Left lung (tissue), 10 donors: ENCODE data around the gene ZBED6. TPM values are rescaled to one million over a fixed set of nuclear protein-coding genes. Genes with fewer than 3 reads are reported as not detected.
A peak's percentile ranks its signal among the peaks of the same experiment; 100 is the strongest.

Experiments used
- ATAC-seq: fragments of 200-7000 bp; cut with Tn5 transposase; one replicate; pipeline ENCODE4 v1.9.1; 2020; ENCODE audit warnings: moderate library complexity
- DNase-seq, 4 donors: peaks; one replicate each; pipeline ENCODE4 v3.0.0-alpha.2; 2013 to 2020
- H3K27ac ChIP-seq, 2 donors: fragments of 200-600 bp; sonication (generic) in 1 of 2; one replicate each; pipeline versions ENCODE4 v1.5.0 to v1.8.0; 2020 to 2021
- H3K27me3 ChIP-seq, 2 donors: fragments of 200-600 bp; sonication (generic) in 1 of 2; one replicate each; pipeline versions ENCODE4 v1.5.0 to v1.8.0; 2020 to 2021
- H3K36me3 ChIP-seq, 2 donors: fragments of 200-600 bp; sonication (generic) in 1 of 2; one replicate each; pipeline versions ENCODE4 v1.5.0 to v1.8.0; 2020 to 2021
- H3K4me1 ChIP-seq, 2 donors: fragments of 200-600 bp; one replicate each; pipeline ENCODE4 v1.8.0; 2021
- H3K4me3 ChIP-seq, 2 donors: fragments of 200-600 bp; sonication (generic) in 1 of 2; one replicate each; pipeline versions ENCODE4 v1.5.0 to v1.8.0; 2020 to 2021; ENCODE audit warnings: mild to moderate bottlenecking in 1 of 2
- H3K9me3 ChIP-seq, 2 donors: fragments of 200-600 bp; sonication (generic) in 1 of 2; one replicate each; pipeline versions ENCODE4 v1.5.0 to v1.8.0; 2020 to 2021
- CTCF ChIP-seq, 2 donors: fragments of 200-600 bp; sonication (generic) in 1 of 2; IDR thresholded peaks; one replicate each; pipeline versions ENCODE4 v1.5.0 to v1.8.0; 2021; ENCODE audit warnings: antibody characterized with exemption in 2 of 2
- intact Hi-C, 2 donors: fragments of 100-400 bp; cut with DNase I; formaldehyde crosslinking; loops; one replicate each; pipeline versions ENCODE4 v1.11.2 to v1.14.2; 2022
- polyA plus RNA-seq, 6 donors: library from polyadenylated mRNA; unstranded; fragments of 120-200 nt; gene quantifications; one replicate each; pipeline ENCODE4 v1.2.1, GENCODE V29; 2013; ENCODE audit not compliant: insufficient read length in 6 of 6
- total RNA-seq, 2 donors: library from RNA; stranded (reverse); fragmentation: NEBNext Ultra II Directional; extraction: Animal tissue kit (Norgen Biotek cat#: 25700); gene quantifications; one replicate each; pipeline ENCODE4 v1.2.1, GENCODE V29; 2021
- donor health status: DM: no; HTN: yes; CAD: no.
- donor health status: DM: no; HTN: no; CAD: no.

The ZBED6 gene
- total and polyA plus RNA-seq, 8 donors, result 14.6 to 32.8 (median 17.6) TPM

GRCh38 chr1:203794764-203795440 is 521 bp upstream of the ZBED6 start:
- Histone ChIP-seq H3K4me3 (peak overlapping the region; percentile 48 to 76), H3K27me3 (no peaks in the 10 kb centered on the region), H3K36me3 (peaks cover 0 to 16% of the 10 kb centered on the region in 2 donors), H3K27ac (peak overlapping the region; percentile 94 to 97), H3K9me3 (no peaks in the 10 kb centered on the region), H3K4me1 (peaks cover 16 to 43% of the 10 kb centered on the region in 2 donors)
- no peak for DNase-seq
- intact Hi-C loops, result no loop called here
- TF ChIP-seq CTCF (IDR thresholded peaks at IDR 0.05), result no peak
- ATAC-seq, result no peak

GRCh38 chr1:203796236-203796605 is 798 bp downstream of the ZBED6 start:
- Histone ChIP-seq H3K27me3 (no peaks in the 10 kb centered on the region), H3K36me3 (peaks cover 0 to 16% of the 10 kb centered on the region in 2 donors), H3K9me3 (no peaks in the 10 kb centered on the region), H3K4me1 (peaks cover 20 to 56% of the 10 kb centered on the region in 2 donors), H3K4me3 (peak overlapping the region; percentile 48 to 76), H3K27ac (peak overlapping the region; percentile 94 to 97)
- intact Hi-C loops, result no loop called here
- DNase-seq, result peak in 3 of 4 donors; percentile 35 to 42 (median 38)
- TF ChIP-seq CTCF (IDR thresholded peaks at IDR 0.05), result no peak
- peak; percentile 42 for ATAC-seq

- H3K27ac ChIP-seq, result no peak overlapping the region
These were observed 1.8 kb downstream of the ZBED6 start for GRCh38 chr1:203797216-203797615.

GRCh38 chr1:203797948-203798655 is 2.7 kb downstream of the ZBED6 start:
- DNase-seq, result no peak
- no peak for ATAC-seq
- H3K36me3 ChIP-seq, result peaks cover 0 to 20% of the 10 kb centered on the region in 2 donors
- no peaks in the 10 kb centered on the region for H3K9me3 ChIP-seq
- no peaks in the 10 kb centered on the region for H3K27me3 ChIP-seq
- H3K4me3 ChIP-seq, result no peak overlapping the region
- H3K4me1 ChIP-seq, result peaks cover 23 to 65% of the 10 kb centered on the region in 2 donors
- H3K27ac ChIP-seq, result no peak overlapping the region
- TF ChIP-seq CTCF (IDR thresholded peaks at IDR 0.05), result no peak
- intact Hi-C loops, result no loop called here

More at GRCh38 chr1:203797216-203797615, 1.8 kb downstream of the ZBED6 start:
- Histone ChIP-seq H3K4me3 (peak overlapping the region in 1 of 2 donors; percentile 76), H3K9me3 (no peaks in the 10 kb centered on the region), H3K27me3 (no peaks in the 10 kb centered on the region), H3K4me1 (peaks cover 20 to 63% of the 10 kb centered on the region in 2 donors), H3K36me3 (peaks cover 0 to 16% of the 10 kb centered on the region in 2 donors)
- no peak for DNase-seq
- TF ChIP-seq CTCF (IDR thresholded peaks at IDR 0.05), result no peak
- ATAC-seq, result no peak
- intact Hi-C loops, result no loop called here

- Histone ChIP-seq H3K36me3 (peaks cover 0 to 30% of the 10 kb centered on the region in 2 donors), H3K27me3 (no peaks in the 10 kb centered on the region), H3K27ac (no peak overlapping the region), H3K4me1 (peaks cover 25 to 74% of the 10 kb centered on the region in 2 donors), H3K4me3 (no peak overlapping the region), H3K9me3 (no peaks in the 10 kb centered on the region)
- ATAC-seq (no peak), DNase-seq (no peak)
- intact Hi-C loops, result no loop called here
- TF ChIP-seq CTCF (IDR thresholded peaks at IDR 0.05), result no peak
These were observed 3.7 kb downstream of the ZBED6 start for GRCh38 chr1:203799157-203799556.
